Lower lobe of right lung (tissue), 2 donors: Measurements from ENCODE around the gene EPHA8. TPM values are rescaled to one million over a fixed set of nuclear protein-coding genes. Genes with fewer than 3 reads are reported as not detected.

Experiments
- ATAC-seq, 2 donors: fragments of 200-7000 bp; cut with Tn5 transposase; one replicate each; pipeline ENCODE4 v1.9.1; 2020 to 2022; ENCODE audit warnings: mild to moderate bottlenecking in 2 of 2, moderate library complexity in 2 of 2
- DNase-seq: peaks from one replicate; pipeline ENCODE4 v3.0.0-alpha.2; 2020
- H3K27ac ChIP-seq: fragments of 200-600 bp; one replicate; pipeline ENCODE4 v1.8.0; 2022
- H3K27me3 ChIP-seq: fragments of 200-600 bp; one replicate; pipeline ENCODE4 v1.8.0; 2022; ENCODE audit warnings: low read depth
- H3K36me3 ChIP-seq: fragments of 200-600 bp; one replicate; pipeline ENCODE4 v1.8.0; 2022; ENCODE audit warnings: mild to moderate bottlenecking
- H3K4me1 ChIP-seq: fragments of 200-600 bp; one replicate; pipeline ENCODE4 v1.8.0; 2022
- H3K4me3 ChIP-seq: fragments of 200-600 bp; one replicate; pipeline ENCODE4 v1.8.0; 2022; ENCODE audit warnings: mild to moderate bottlenecking
- H3K9me3 ChIP-seq: fragments of 200-600 bp; one replicate; pipeline ENCODE4 v1.8.0; 2022
- CTCF ChIP-seq: fragments of 200-600 bp; IDR thresholded peaks from one replicate; pipeline ENCODE4 v1.8.0; 2022; ENCODE audit warnings: antibody characterized with exemption, mild to moderate bottlenecking
- intact Hi-C: fragments of 100-400 bp; cut with DNase I; formaldehyde crosslinking; loops from one replicate; pipeline ENCODE4 v1.11.0; 2022
- total RNA-seq: library from RNA; stranded (reverse); fragmentation: NEBNext Ultra II Directional; extraction: Animal tissue kit (Norgen Biotek cat#: 25700); gene quantifications from one replicate; pipeline ENCODE4 v1.2.1, GENCODE V29; 2021
- donor health status: DM: no; HTN: yes; CAD: no; lungs with severe emphysema.

The EPHA8 gene
- total RNA-seq, 1 donor from 2014 or later: not detected

GRCh38 chr1:22555371-22555656, 8.0 kb upstream of the EPHA8 start:
- no peak overlapping the region for H3K4me3 ChIP-seq
- H3K9me3 ChIP-seq: no peaks in the 10 kb centered on the region
- H3K27ac ChIP-seq: no peak overlapping the region
- no peak for TF ChIP-seq CTCF
- intact Hi-C loops: no loop called here
- no peak for ATAC-seq
- DNase-seq: no peak
- H3K27me3 ChIP-seq: peaks cover 55% of the 10 kb centered on the region
- no peaks in the 10 kb centered on the region for H3K4me1 ChIP-seq
- H3K36me3 ChIP-seq: no peaks in the 10 kb centered on the region

- Histone ChIP-seq H3K27me3 (peaks cover 55% of the 10 kb centered on the region), H3K36me3 (no peaks in the 10 kb centered on the region), H3K9me3 (no peaks in the 10 kb centered on the region), H3K27ac (no peak overlapping the region), H3K4me1 (no peaks in the 10 kb centered on the region), H3K4me3 (no peak overlapping the region)
- TF ChIP-seq CTCF: no peak
- ATAC-seq (peak in 1 of 2 donors; percentile 14), DNase-seq (no peak)
- intact Hi-C loops: no loop called here
Observed at GRCh38 chr1:22556391-22557104, 6.7 kb upstream of the EPHA8 start.

- H3K4me3 ChIP-seq: no peak overlapping the region
- H3K27me3 ChIP-seq: peaks cover 57% of the 10 kb centered on the region
- H3K36me3 ChIP-seq: no peaks in the 10 kb centered on the region
- TF ChIP-seq CTCF: no peak
- DNase-seq: no peak
- intact Hi-C loops: no loop called here
- no peaks in the 10 kb centered on the region for H3K4me1 ChIP-seq
- no peaks in the 10 kb centered on the region for H3K9me3 ChIP-seq
- H3K27ac ChIP-seq: no peak overlapping the region
- no peak for ATAC-seq
Observed at GRCh38 chr1:22557341-22557950, 5.8 kb upstream of the EPHA8 start.

- no peak overlapping the region for H3K27ac ChIP-seq
- no peaks in the 10 kb centered on the region for H3K9me3 ChIP-seq
- H3K4me1 ChIP-seq: no peaks in the 10 kb centered on the region
- TF ChIP-seq CTCF: no peak
- no peak for DNase-seq
- intact Hi-C loops: no loop called here
- H3K36me3 ChIP-seq: no peaks in the 10 kb centered on the region
- no peak for ATAC-seq
- H3K27me3 ChIP-seq: peaks cover 69% of the 10 kb centered on the region
- H3K4me3 ChIP-seq: no peak overlapping the region
Observed at GRCh38 chr1:22563671-22564602, 648 bp downstream of the EPHA8 start.

DNA sequence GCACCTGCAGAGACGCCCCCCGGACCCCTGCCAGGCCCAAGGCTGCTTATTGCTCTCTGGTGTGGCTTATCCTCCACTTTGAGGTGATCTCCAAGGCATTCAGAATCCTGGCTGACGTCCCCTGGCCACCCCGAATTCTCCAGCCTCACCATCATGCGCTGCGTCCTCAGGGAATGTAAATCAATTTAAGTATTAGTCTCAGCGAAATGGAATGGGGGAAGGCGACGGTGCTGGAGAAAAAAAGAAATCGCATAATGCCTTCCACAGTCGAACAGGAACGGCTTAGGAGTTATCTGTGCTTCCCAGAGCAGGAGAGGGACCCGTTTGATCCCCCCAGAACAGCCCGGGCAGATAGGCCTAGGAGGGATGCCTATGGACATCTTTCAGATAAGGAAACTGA, 2.9 kb downstream of the EPHA8 start:
- intact Hi-C loops: no loop called here

More for the DNA sequence above, 2.9 kb downstream of the EPHA8 start:
- ATAC-seq: no peak
- no peak overlapping the region for H3K27ac ChIP-seq
- no peak for TF ChIP-seq CTCF
- H3K4me1 ChIP-seq: no peaks in the 10 kb centered on the region
- no peak overlapping the region for H3K4me3 ChIP-seq
- peaks cover 66% of the 10 kb centered on the region for H3K27me3 ChIP-seq
- no peaks in the 10 kb centered on the region for H3K36me3 ChIP-seq
- no peak for DNase-seq
- H3K9me3 ChIP-seq: no peaks in the 10 kb centered on the region
